A673 (cell line): Measurements from ENCODE around the gene RIN1.

Experiments
- CTCF ChIP-seq: fragments of 300-800, 200-600 bp; sonication (generic); conservative IDR thresholded peaks from 2 replicates; pipeline ENCODE4 v1.5.1; 2017; ENCODE audit warnings: low read depth, mild to moderate bottlenecking, antibody characterized with exemption, low read length, moderate library complexity, mixed read lengths
- EZH2 ChIP-seq: fragments of 200-600 bp; sonication (generic); IDR thresholded peaks from 2 replicates; pipeline ENCODE4 v1.6.1; 2017; ENCODE audit warnings: borderline replicate concordance, low read depth, mild to moderate bottlenecking, mixed read lengths, antibody characterized with exemption, low read length; ENCODE audit not compliant: poor library complexity, severe bottlenecking

GRCh38 chr11:66293352-66293751 lies 42.9 kb downstream of the RIN1 start:
- TF ChIP-seq CTCF = no peak
- no peak for TF ChIP-seq EZH2
